Stimulated activated CD4-positive, alpha-beta T cell treated with anti-CD3 and anti-CD28 coated beads, Interleukin-1b, Interleukin-23, amount 100 ng/mL, for 24 hours (primary cell): ENCODE measurements around the gene CPNE2.
"Not testable (repeated sequence)": the region's sequence is repeated elsewhere in the genome, so short reads cannot be mapped to it uniquely, and the experiment has no call there.

Experiments
- DNase-seq, 4 experiments: peaks; one replicate each; pipeline ENCODE4 v3.0.0-alpha.2; 2020; ENCODE audit warnings: low read depth in 4 of 4, low spot score in 1 of 4

The CPNE2 gene

GRCh38 chr16:57069635-57070370, 22.6 kb upstream of the CPNE2 start:
- DNase-seq, result no peak

DNA sequence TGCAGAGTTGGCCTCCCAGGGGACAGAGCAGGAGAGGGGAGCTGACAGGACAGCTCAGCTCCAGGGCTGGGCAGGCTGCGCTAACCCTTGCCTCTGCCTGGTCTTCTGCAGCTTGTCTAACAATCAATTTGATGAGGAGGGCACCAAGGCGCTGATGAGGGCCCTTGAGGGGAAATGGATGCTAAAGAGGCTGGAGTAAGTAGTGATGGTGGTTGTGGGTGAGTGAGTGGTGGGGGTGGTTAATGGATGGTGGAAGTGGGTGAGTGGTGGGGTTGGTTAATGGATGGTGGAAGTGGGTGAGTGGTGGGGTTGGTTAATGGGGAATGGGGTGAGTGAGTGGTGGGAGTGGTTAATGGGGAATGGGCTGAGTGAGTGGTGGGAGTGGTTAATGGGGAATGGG, 22.0 kb upstream of the CPNE2 start:
- no peak for DNase-seq

GRCh38 chr16:57071081-57071732, 21.2 kb upstream of the CPNE2 start:
- DNase-seq, result not testable (repeated sequence)

DNA sequence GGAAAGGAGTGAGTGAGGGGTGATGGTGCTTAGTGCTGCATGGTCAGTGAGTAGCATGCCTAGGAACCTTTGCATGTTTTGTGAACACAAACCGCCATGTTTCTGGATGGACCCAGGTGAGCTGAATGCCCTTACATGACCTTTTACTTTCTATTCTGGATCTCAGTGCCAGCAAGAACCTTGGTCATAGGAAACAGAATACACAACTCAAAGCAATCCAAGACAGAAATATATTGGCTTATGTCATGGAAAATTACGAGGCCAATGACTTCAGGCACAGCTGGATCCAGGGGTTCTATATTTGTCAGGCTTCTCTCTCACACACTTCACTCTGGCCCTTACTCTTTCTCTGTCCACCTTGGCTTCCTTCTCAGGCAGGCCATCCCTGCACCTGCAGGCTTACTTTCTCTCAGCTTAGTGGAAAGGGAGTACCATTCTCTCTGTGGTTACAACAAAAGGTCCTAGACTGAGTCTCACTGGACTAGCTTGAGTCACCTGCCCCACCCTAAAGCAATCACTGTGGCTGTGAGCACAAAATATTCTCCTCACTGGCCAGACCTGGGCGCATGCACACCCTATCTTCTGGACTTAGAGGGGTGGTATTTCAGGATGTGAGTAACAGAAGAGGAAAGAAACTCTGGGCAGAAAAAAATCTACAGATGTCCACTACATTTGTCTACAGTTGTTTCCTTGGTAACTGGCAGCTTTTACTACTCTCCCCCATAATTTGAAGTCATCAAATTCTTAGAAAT, 20.4 kb upstream of the CPNE2 start:
- no peak for DNase-seq

- no peak for DNase-seq
Measured at GRCh38 chr16:57072616-57073275, 19.6 kb upstream of the CPNE2 start.

DNA sequence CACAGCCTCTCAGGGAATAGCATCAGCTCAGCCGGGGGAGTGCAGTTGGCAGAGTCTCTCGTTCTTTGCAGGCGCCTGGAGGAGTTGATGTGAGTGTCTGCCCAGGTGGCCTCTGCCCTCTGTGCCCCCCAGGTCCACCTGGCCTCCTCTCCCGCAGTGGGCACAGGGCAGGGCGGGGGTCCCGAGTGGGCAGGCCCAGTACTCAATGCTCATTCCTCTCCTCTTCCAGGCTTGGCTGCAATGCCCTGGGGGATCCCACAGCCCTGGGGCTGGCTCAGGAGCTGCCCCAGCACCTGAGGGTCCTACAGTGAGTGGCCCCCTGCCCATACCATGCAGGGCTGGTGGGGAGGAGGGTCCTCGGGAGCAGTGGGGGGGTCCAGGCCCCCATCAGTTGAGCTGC, 14.7 kb upstream of the CPNE2 start:
- DNase-seq, result no peak

GRCh38 chr16:57081744-57082143, 10.6 kb upstream of the CPNE2 start:
- DNase-seq, result no peak

DNA sequence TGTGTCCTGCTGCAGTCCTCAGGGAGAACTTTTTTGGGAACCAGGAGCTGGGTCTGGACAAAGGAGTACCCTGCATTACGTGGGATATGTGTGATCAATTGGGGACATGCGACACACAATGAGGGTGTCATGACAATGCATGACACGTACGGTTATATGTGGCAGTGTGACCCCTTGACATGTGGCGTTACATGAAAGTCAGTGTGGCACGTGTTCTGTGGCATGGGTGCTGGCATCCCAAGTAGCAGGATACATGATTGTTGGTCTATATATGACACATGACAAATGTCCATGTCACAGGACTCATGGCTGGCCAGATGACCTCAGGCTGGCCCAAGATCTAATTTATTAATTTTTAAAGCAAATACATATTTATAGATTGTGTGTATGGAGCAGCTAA, 9.7 kb upstream of the CPNE2 start:
- DNase-seq, result no peak

DNA sequence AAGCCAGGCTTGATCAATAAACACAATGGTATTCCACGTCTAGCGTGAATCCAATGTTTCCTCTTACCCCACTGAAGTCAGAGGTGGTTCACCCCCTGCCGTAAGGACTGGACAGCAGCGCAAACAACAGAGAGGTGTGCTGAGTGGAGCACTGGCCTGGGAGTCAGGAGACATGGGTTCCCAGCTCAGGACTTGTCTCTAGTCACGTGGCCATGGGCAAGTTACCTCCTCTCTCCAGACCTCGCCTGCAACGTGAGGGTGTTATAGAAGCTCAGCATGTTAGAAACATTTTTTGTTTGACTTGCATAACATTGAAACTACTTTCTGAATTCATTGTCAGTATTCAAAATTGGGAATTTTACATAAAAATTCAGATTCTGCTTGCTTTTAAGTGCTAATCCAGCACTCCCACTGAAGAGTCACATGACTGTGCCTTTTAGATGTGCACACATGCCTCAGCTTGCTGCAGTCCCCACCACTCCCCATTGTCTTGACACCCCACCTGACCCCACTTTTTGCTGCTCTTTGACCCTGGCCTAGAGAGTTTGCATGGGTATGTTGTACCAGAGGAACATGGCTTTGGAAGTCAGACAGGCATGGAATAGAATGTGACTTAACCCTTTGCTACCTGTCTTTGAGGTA, 8.8 kb upstream of the CPNE2 start:
- no peak for DNase-seq

DNA sequence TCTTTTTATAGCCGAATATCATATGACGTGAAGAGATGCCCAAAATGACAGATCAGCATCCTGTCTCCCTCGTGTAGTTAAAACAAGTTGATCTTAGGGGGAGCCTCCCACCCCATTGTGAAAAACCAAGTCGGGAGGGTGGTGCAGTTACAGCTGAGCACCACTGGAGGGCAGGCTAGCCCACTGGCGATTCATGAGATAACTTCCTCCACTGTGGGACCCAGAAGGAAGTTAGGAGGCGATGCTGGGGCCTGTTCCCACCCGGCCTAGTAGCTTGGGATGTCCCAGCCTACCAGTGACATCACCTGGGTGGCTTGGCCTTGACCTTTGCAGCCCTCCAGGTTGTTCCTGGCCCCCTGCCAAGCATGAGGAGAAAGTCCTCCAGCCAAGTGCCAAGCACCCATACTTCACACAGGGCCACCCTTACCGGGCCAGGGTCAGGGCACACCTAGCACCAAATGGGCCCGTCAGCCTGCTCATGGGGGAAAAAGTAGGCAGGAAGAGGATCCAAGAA, 8.1 kb upstream of the CPNE2 start:
- DNase-seq, result peak; percentile 36 to 58 (median 50)

DNA sequence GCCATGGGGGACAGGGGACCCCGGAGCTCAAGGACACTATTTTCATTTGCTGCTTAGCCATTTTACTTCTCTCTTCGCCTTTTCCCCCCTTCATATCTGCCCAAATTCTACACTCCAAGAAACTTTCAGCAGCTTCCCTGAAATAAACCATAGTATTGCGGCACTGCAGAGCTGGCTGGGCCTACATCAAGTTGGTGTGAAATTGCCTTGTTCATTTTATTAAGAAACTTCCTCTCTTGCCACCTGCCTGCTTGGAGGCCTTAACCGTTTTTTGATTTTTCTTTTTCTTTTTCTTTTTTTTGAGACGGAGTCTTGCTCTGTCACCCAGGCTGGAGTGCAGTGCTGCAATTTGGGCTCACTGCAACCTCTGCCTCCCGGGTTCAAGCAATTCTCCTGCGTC, 7.4 kb upstream of the CPNE2 start:
- no peak for DNase-seq

DNA sequence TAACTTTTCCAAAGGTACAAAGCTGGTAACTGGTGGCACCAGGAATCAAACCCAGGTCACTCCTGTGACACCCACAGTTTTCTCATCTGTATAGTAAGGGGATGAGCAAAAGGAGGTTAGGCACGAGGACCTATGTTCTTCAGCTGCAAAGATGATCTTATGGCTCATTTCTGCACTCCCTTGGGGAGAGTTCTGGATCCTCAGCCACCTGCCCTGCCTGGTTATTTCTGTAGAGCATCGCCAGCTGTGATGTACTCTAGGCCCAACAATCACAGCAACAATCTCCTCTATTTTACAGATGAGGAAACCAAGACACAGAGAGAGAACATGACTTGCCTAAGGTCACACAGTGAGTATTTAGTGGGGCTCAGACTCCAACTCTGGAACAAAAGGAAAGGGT, 5.4 kb upstream of the CPNE2 start:
- no peak for DNase-seq

- DNase-seq, result no peak
Measured at GRCh38 chr16:57089406-57089805, 3.0 kb upstream of the CPNE2 start.

DNA sequence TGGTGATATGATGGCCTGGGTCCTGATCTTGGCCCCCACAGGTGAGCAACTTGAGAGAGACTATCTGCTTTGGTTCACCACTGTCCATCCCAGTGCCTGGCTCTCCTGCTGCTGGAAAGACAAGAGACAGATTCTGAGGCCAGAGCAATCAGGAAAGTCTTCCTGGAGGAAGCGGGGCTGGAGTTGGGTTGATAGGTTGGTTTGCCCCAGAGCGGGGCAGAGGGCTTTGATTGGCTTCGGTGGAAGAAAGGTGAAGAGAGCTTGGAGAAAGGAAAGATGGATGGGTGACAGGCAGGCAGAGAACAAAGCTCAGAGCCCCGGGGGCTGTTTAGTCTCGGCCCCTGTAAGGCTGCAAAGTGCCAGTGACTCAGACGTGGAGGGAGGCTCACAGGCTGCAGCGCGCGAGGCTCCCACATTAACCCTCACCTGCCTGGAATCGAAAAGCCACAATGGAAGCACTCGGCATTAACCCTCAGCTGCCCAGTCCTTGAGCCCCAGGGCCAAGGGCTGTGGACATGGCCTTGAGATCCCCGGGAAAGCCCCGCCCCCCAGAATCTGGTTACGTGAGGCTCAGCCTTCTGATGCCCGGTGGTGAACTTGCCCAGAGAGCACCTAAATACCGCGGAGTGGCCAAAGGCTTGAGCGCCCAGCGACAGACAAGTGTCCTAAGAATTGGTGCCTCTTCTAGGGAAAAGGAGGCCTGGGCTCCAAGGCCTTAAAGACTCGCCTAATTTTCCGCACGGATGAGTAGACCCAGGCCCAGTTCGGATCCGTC, 996 bp upstream of the CPNE2 start:
- no peak for DNase-seq

- DNase-seq, result peak; percentile 10 to 33 (median 27)
Measured at GRCh38 chr16:57092786-57093411, 516 bp downstream of the CPNE2 start.

GRCh38 chr16:57093666-57094564, 1.5 kb downstream of the CPNE2 start:
- DNase-seq, result no peak

DNA sequence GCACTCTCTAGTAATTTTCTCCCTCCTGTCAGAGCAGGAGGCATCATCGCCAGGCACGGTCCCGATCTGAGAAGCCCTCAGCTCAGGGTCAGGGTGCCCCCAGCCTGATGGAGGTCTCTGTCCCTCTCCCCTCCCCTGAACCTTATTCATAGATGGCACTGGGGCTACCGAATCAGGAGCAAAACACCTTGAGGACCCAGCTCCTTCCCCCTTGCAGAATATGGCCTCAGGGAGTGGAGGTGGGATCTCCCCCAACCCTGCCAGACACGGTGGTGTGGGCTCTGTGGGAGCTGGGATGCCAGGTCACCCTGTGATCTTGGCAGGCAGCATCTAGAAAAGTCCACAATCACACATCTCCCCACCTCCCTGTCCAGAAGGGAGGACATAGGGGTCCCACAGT, 2.5 kb downstream of the CPNE2 start:
- no peak for DNase-seq

- no peak for DNase-seq
Measured at GRCh38 chr16:57096192-57096591, 3.8 kb downstream of the CPNE2 start.

DNA sequence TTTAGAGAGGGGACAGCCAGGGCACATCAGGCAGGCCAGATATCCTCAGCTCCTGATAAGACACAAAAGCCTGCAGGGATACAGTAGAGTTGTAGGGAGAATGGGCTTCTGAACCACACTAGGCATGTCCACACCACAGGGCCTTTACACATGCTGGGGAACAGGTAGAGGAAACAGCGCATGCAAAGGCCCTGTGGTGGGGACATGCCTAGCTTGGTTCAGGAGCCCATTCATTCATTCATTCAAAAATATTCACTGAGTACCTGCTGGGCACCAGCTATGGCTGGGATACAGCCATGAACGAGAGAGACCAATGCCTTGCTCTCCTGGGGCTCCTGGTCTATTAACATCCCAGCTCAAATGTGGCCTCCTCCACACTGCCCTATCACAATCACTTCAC, 4.4 kb downstream of the CPNE2 start:
- no peak for DNase-seq
